Measurements from ENCODE around the gene MITF. TPM values are rescaled to one million over a fixed set of nuclear protein-coding genes. Genes with fewer than 3 reads are reported as not detected.

MITF gene
- total and polyA plus RNA-seq, 2 of the 4 experiments (the other 2 are of a cell fraction) = 6.5 to 16.7 TPM

DNA sequence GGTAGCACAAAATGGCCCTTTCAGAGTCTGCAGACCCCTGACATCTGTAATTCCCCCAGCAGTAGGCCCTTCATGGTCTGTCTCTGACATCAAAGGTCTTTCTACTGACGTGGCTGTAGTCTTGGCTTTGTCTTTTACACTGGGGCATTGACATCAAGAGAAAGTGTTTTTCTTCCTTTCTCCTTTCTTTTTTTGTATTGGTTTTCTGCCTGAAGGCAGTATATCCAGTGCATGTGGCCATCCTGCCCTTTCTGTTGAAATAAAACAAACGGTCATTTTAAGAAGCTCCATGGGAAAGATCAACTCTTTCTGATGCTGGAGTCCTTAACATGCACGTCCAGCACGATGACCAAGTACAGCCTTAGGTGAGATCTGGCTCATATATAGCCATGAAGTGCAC lies 153.4 kb downstream of the MITF start:
- Histone ChIP-seq H3K36me3 (ENCODE audit: control insufficient read depth, insufficient read depth, low read length) (0 out of 2 replicates have a peak, but pooled peaks cover 2% of the 10 kb centered on the region), H4K20me1 (ENCODE audit: insufficient read depth, low read length) (no peaks in the 10 kb centered on the region), H3K4me2 (ENCODE audit: low read depth, low read length) (no peak overlapping the region), H3K9me3 (ENCODE audit: control insufficient read depth, insufficient read depth, low read length) (no peaks in the 10 kb centered on the region), H3K23ac (ENCODE audit: low read depth, low read length) (no peak overlapping the region), H3K27me3 (ENCODE audit: control insufficient read depth, insufficient read depth, low read length) (no peaks in the 10 kb centered on the region), H3K79me1 (ENCODE audit: low read depth in 1 of 2, low read length in 2 of 2) (peaks cover 11 to 34% of the 10 kb centered on the region in 2 experiments), H3K9me1 (ENCODE audit: insufficient read depth, low read length) (0 out of 2 replicates have a peak, but pooled peaks cover 2% of the 10 kb centered on the region), H4K5ac (ENCODE audit: low read depth, low read length) (no peak overlapping the region), H3K14ac (replicated peaks; ENCODE audit: low read depth, low read length) (no peak overlapping the region), H2AK9ac (replicated peaks; ENCODE audit: low read depth, low read length, poor library complexity) (no peak overlapping the region), H2AK5ac (ENCODE audit: low read depth, low read length) (0 out of 2 replicates have a peak overlapping the region, but pooled peaks have one; percentile 40), H3K4me1 (ENCODE audit: control insufficient read depth, insufficient read depth, low read length) (peaks cover 5% of the 10 kb centered on the region; the same call in 1 of the 2 replicates), H3K18ac (ENCODE audit: low read depth, low read length) (no peak overlapping the region), H2BK20ac (ENCODE audit: low read depth, low read length) (no peak overlapping the region), H3K9ac (ENCODE audit: low read depth, low read length) (no peak overlapping the region), H4K8ac (ENCODE audit: low read depth in 2 of 2, low read length in 2 of 2) (no peak overlapping the region), H2AFZ (replicated peaks; ENCODE audit: low read length, poor library complexity) (no peak overlapping the region), H3K4me3 (ENCODE audit: insufficient read depth, low read depth, low read length) (no peak overlapping the region), H2BK5ac (ENCODE audit: low read depth, low read length, poor library complexity, severe bottlenecking) (no peak overlapping the region), H3K4ac (ENCODE audit: low read depth, low read length) (no peak overlapping the region), H3K56ac (ENCODE audit: extremely low read depth, insufficient read depth, low read length) (no peak overlapping the region), H3K27ac (ENCODE audit: insufficient read depth, low read length) (no peak overlapping the region), H4K91ac (ENCODE audit: insufficient read depth, low read depth, low read length) (no peak overlapping the region; the same call in 1 of the 2 replicates), H2BK15ac (ENCODE audit: low read depth, low read length) (no peak overlapping the region), H2BK120ac (ENCODE audit: low read depth, low read length) (no peak overlapping the region)
- DNase-seq (no peak), ATAC-seq (ENCODE audit: low read depth) (no peak)
- intact Hi-C loops (cut with micrococcal nuclease) (no loop called here), dilution Hi-C loops (cut with HindIII; ENCODE audit: low sequenced_read_pairs, unreplicated experiment) (no loop called here), in situ Hi-C loops (cut with MboI; ENCODE audit: low sequenced_read_pairs) (no loop called here)
- BruUV-seq (replicated peaks) = no TSS peak
- TF ChIP-seq FOS (IDR thresholded peaks at IDR 0.05; ENCODE audit: low read depth, low read length) = no peak
- no peak for TF ChIP-seq NFE2L2 (IDR thresholded peaks at IDR 0.05; ENCODE audit: low read depth, low read length)
- no peak for TF ChIP-seq RAD21 (IDR thresholded peaks at IDR 0.05; ENCODE audit: low read length)
- 100% methylated on average over 1 of the region's 4 CpGs; no CpG with 5 or more reads in 1 of the 2 experiments for WGBS, 2 experiments (ENCODE audit: extremely low coverage in 2 of 2, insufficient read length in 1 of 2)
- ChIA-PET POLR2A (ENCODE audit: unreplicated experiment) (no interaction called here), CTCF (no interaction called here)

Data from IMR-90 (cell line).